Measurements from ENCODE around the gene DTWD2. TPM values are rescaled to one million over a fixed set of nuclear protein-coding genes. Genes with fewer than 3 reads are reported as not detected.
A peak's percentile ranks its signal among the peaks of the same experiment; 100 is the strongest.

DTWD2 gene
- total RNA-seq, 1 donor, result 10.8 TPM

DNA sequence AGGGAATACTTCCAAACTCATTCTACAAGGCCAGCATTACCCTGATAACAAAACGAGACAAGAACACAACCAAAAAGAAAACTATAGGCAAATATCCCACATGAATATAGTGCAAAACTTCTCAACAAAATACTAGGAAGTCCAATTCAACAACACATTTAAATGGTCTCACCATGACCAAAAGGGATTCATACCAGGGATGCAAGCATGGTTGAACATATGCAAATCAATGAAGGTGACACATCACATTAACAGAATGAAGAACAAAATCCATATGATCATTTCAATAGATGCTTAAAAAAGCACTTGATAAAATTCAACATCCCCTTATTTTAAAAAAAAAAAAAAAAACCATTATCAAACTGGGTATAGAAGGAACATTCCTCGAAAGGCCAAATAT, 186.0 kb downstream of the DTWD2 start:
- no peak for DNase-seq (ENCODE audit: low read depth)
- H3K4me3 ChIP-seq (ENCODE audit: low read depth, low read length), result no peak overlapping the region
- TF ChIP-seq, protein P1, sequence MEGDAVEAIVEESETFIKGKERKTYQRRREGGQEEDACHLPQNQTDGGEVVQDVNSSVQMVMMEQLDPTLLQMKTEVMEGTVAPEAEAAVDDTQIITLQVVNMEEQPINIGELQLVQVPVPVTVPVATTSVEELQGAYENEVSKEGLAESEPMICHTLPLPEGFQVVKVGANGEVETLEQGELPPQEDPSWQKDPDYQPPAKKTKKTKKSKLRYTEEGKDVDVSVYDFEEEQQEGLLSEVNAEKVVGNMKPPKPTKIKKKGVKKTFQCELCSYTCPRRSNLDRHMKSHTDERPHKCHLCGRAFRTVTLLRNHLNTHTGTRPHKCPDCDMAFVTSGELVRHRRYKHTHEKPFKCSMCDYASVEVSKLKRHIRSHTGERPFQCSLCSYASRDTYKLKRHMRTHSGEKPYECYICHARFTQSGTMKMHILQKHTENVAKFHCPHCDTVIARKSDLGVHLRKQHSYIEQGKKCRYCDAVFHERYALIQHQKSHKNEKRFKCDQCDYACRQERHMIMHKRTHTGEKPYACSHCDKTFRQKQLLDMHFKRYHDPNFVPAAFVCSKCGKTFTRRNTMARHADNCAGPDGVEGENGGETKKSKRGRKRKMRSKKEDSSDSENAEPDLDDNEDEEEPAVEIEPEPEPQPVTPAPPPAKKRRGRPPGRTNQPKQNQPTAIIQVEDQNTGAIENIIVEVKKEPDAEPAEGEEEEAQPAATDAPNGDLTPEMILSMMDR (IDR thresholded peaks at IDR 0.05; ENCODE audit: insufficient read depth, low read depth, low read length), result no peak

DNA sequence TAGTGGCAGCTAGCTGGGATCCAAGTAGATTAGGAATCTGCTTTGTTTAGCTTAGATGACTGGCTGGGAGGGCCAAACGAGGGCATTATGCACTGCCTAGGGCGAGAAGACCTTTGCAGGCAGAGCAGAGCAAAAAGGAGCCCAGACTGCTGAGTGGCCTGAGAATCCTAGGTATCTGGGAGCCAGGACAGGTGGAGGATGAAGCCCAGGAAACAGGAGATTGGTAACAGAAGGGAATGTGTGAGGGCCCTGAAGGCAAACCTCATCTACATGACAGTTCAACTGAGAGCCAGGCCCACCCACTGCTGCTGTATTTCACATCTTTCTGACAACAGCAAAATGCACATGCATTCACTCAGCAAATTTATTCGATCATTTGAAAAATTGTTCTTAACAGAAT, 192.3 kb downstream of the DTWD2 start:
- TF ChIP-seq, protein P1 (IDR thresholded peaks at IDR 0.05; ENCODE audit: insufficient read depth, low read depth, low read length), result no peak
- H3K4me3 ChIP-seq (ENCODE audit: low read depth, low read length), result no peak overlapping the region
- DNase-seq (ENCODE audit: low read depth), result no peak

DNA sequence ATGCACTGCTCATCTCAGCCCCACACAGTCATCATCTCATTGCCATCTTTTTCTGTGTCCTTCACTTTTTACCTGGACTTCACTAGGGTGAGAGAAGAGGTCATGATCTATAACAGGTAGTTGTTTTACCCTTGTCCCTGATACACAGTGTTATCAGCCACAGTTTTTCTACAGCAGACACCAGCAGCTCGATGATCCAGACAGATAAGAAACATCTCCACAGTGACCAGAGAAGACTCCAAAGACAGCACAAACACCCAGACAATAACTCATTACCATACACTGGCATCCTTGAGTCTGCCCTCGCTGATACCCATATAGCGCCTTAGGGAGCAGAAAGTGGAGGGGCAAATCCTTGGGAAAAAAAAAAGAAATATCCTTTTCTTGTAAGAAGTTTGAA, 194.1 kb downstream of the DTWD2 start:
- H3K4me3 ChIP-seq (ENCODE audit: low read depth, low read length), result no peak overlapping the region
- TF ChIP-seq, protein P1 (IDR thresholded peaks at IDR 0.05; ENCODE audit: insufficient read depth, low read depth, low read length), result no peak
- no peak for DNase-seq (ENCODE audit: low read depth)

- TF ChIP-seq, protein P1 (IDR thresholded peaks at IDR 0.05; ENCODE audit: insufficient read depth, low read depth, low read length), result no peak
- no peak overlapping the region for H3K4me3 ChIP-seq (ENCODE audit: low read depth, low read length)
- DNase-seq (ENCODE audit: low read depth), result no peak
Observed at GRCh38 chr5:118793652-118794051, 194.7 kb downstream of the DTWD2 start.

GRCh38 chr5:118793091-118793490, 195.3 kb downstream of the DTWD2 start:
- TF ChIP-seq, protein P1 (IDR thresholded peaks at IDR 0.05; ENCODE audit: insufficient read depth, low read depth, low read length), result no peak
- DNase-seq (ENCODE audit: low read depth), result no peak
- H3K4me3 ChIP-seq (ENCODE audit: low read depth, low read length), result no peak overlapping the region

DNA sequence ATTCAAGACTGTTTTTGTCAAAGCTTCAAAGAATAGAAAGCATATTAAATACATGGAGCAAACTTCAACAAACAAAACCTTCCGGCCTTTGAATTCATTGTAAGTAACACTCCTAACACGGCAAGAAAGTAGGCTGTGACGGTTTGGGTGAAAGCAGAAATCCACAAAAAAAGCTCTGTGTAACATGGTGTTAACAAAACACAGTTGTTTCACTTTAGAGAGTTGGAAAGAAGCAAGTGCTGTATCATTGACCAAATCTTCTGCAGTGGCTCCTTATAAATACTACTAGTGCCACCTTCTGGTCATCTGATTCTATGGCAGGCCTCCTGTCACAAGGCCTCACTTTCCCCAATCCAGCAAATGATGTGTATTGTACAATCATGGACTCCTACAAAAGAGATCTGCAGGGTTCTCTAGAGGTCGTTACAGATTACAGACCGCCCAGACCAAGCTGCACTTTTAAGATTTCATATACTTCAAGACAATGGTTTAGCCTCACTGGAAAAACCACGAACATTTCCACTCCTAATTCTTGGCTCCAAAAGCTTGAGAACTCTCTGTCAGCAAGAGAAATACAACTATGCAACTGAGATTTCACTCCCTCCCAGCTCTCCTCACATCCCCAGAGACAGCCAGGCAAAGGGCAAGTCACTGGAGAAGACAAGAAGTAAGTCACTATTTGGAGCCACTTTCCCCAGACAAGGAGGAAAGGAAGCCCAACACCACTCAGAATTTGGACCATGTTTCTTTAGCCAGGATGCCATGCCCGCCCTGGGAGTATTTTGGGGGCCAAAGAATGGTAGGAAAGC, 196.2 kb downstream of the DTWD2 start:
- peak overlapping the region; percentile 0 for H3K4me3 ChIP-seq (ENCODE audit: low read depth, low read length)
- TF ChIP-seq, protein P1 (IDR thresholded peaks at IDR 0.05; ENCODE audit: insufficient read depth, low read depth, low read length), result peak; percentile 74
- DNase-seq (ENCODE audit: low read depth), result peak; percentile 74

GRCh38 chr5:118789366-118789765, 199.0 kb downstream of the DTWD2 start:
- no peak overlapping the region for H3K4me3 ChIP-seq (ENCODE audit: low read depth, low read length)
- TF ChIP-seq, protein P1 (IDR thresholded peaks at IDR 0.05; ENCODE audit: insufficient read depth, low read depth, low read length), result no peak
- DNase-seq (ENCODE audit: low read depth), result peak; percentile 4

Measured in fibroblast of villous mesenchyme (primary cell).